HG02938 (cell line): ENCODE results near the gene RAB30.
"Not testable (repeated sequence)": the region's sequence is repeated elsewhere in the genome, so short reads cannot be mapped to it uniquely, and the experiment has no call there.

Source experiments
- ATAC-seq: cut with Tn5 transposase; IDR thresholded peaks from one replicate; pipeline ENCODE4 v1.9.1; 2021; ENCODE audit warnings: mild to moderate bottlenecking, moderate library complexity; ENCODE audit not compliant: unreplicated experiment

RAB30 gene

GRCh38 chr11:82950502-82950901 lies 121.2 kb downstream of the RAB30 start:
- not testable (repeated sequence) for ATAC-seq

- no peak for ATAC-seq
Observed at GRCh38 chr11:82949352-82949751, 122.3 kb downstream of the RAB30 start.

- ATAC-seq, result no peak
Observed at GRCh38 chr11:82945682-82946081, 126.0 kb downstream of the RAB30 start.

- ATAC-seq, result not testable (repeated sequence)
Observed at GRCh38 chr11:82945041-82945440, 126.7 kb downstream of the RAB30 start.

GRCh38 chr11:82944198-82944597 lies 127.5 kb downstream of the RAB30 start:
- no peak for ATAC-seq

- not testable (repeated sequence) for ATAC-seq
Observed at GRCh38 chr11:82943430-82943829, 128.3 kb downstream of the RAB30 start.

- ATAC-seq, result no peak
Observed at GRCh38 chr11:82942376-82942775, 129.3 kb downstream of the RAB30 start.

GRCh38 chr11:82939456-82939855 lies 132.2 kb downstream of the RAB30 start:
- ATAC-seq, result no peak

GRCh38 chr11:82937554-82937953 lies 134.1 kb downstream of the RAB30 start:
- no peak for ATAC-seq

GRCh38 chr11:82936261-82936660 lies 135.4 kb downstream of the RAB30 start:
- no peak for ATAC-seq

- no peak for ATAC-seq
Observed at GRCh38 chr11:82932564-82932963, 139.1 kb downstream of the RAB30 start.

GRCh38 chr11:82930734-82931133 lies 141.0 kb downstream of the RAB30 start:
- ATAC-seq, result no peak

GRCh38 chr11:82930229-82930628 lies 141.5 kb downstream of the RAB30 start:
- ATAC-seq, result peak; percentile 58

- ATAC-seq, result no peak
Observed at GRCh38 chr11:82929121-82929520, 142.6 kb downstream of the RAB30 start.

- ATAC-seq, result peak; percentile 67
Observed at GRCh38 chr11:82927264-82927880, 144.3 kb downstream of the RAB30 start.

GRCh38 chr11:82924522-82925224 lies 147.0 kb downstream of the RAB30 start:
- ATAC-seq, result no peak
